SK-N-DZ (cell line): Measurements from ENCODE around the gene MCIDAS. TPM values are rescaled to one million over a fixed set of nuclear protein-coding genes. Genes with fewer than 3 reads are reported as not detected.

Experiments used
- DNase-seq: peaks from one replicate; pipeline ENCODE4 v3.0.0-alpha.2; 2015; ENCODE audit warnings: low spot score
- polyA plus RNA-seq, 2 experiments: library from polyadenylated mRNA; depleted of rRNA; stranded (reverse); fragments of >200 nt; gene quantifications; 2 replicates each; pipeline ENCODE4 v1.2.3, GENCODE V29; 2014

Gene MCIDAS
- 0.60 TPM in 1 of 2 replicates, not detected in the other for polyA plus RNA-seq (2014; cell fraction: cytosol; rRNA removed)
- polyA plus RNA-seq (2014; cell fraction: nucleus; rRNA removed), result 0.33 and 0.83 TPM in 2 replicates

GRCh38 chr5:55226934-55227663 is at the start of gene MCIDAS:
Gene MCIDAS, minus strand, starts transcription at chr5:55227315. Its CDS starts 177 bp downstream, at chr5:55227138.
- DNase-seq, result peak; percentile 53

DNA sequence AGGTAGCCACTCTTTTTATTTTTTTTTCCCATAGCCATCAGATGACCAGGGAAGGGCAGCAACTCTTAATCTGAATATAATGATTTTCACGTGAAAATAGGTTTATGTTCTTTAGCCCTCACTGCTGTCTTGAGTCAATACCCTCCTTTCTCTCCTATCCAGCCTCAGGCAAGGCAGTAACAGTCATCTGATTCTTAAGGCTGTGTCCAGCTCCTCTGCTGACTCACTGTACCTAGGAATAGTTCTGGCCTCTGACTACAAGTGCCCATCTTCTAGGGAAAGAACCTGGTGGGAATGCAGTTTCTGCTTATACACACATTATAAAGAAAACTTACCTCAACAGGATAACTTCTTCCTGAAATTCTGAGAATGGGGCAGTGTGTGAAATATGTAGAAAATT is 49.7 kb upstream of the MCIDAS start:
- no peak for DNase-seq

- DNase-seq, result no peak
Observed at GRCh38 chr5:55258339-55258738, 31.2 kb upstream of the MCIDAS start.

GRCh38 chr5:55254802-55255201 is 27.7 kb upstream of the MCIDAS start:
- no peak for DNase-seq

- no peak for DNase-seq
Observed at GRCh38 chr5:55250064-55250463, 22.9 kb upstream of the MCIDAS start.

DNA sequence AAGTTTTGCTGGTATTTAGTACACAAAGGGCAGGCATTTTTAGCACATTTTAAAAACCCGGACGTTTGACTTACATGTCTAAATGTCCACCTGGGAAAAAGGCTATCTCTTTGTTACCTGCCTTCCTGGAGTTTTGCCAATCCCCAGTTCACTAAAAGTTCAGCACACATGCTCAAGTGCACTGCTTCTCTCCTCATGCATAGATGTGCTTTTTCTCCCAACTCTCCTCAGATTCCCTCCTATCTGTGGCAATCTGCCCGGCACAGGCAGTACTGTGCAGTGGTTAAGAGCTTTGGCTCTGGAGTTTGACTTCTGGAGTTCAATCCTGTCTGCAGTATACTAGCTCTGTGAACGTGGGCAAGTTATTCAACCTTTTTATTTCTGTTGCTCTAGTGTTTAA is 14.6 kb upstream of the MCIDAS start:
- no peak for DNase-seq

GRCh38 chr5:55236800-55237199 is 9.7 kb upstream of the MCIDAS start:
- no peak for DNase-seq

- no peak for DNase-seq
Observed at GRCh38 chr5:55234121-55234700, 7.1 kb upstream of the MCIDAS start.

DNA sequence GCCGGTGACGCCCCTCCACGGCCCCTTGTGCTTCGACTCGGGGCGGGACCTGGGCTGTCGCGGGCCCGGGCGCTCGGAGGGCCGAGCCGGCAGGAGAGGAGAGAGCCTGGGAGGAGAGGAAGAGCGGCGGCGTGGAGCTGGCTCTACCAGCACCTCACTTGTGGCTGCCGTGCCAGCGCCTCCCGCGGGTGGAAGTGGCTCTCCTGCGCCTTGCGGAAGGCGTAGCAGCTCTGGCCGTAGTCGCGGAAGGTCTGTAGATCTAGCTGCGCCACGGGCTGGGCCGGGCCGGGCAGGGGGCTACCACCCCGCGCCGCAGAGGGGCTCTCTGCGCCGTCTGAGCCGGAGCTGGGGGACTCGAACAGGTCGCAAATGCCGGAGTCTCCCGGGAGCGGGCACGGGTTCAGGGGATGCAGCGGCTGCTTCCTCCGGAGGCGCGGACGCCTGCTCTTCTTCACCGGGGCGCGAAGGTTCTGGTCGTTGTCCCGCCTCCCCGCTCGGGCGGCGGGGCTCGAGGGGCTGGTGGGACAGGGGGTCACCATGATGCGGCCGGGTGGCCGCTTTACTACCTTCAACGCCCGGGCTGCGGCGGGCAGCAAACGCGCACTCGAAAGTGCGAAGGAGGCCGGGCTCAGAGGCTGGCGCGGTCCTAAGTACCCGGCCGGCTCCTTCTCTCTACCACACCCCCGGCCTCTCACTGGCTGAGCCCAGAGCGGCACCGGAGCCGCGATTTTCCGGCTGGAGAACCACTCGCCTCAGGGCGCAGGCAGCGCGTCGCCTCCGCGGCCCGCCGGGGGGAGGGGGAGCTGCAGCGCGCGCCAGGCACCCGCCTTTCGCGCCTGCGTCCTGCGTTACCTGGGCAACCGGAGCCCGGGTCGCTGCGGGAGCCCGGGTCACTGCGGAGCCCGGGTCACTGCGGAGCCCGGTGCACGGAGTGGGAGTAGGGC is 6.1 kb upstream of the MCIDAS start, which contains the start of gene CCNO:
Gene CCNO (minus strand): TSS at position 624 of the 944 bp plus-strand sequence. CDS start 85 bp downstream, at position 539.
- DNase-seq, result peak; percentile 62

- no peak for DNase-seq
Observed at GRCh38 chr5:55232271-55232984, 5.3 kb upstream of the MCIDAS start.

- DNase-seq, result no peak
Observed at GRCh38 chr5:55231919-55232270, 4.8 kb upstream of the MCIDAS start.

GRCh38 chr5:55231029-55231918 is 4.2 kb upstream of the MCIDAS start:
- peak; percentile 52 for DNase-seq

- DNase-seq, result no peak
Observed at GRCh38 chr5:55230086-55230629, 3.0 kb upstream of the MCIDAS start.

DNA sequence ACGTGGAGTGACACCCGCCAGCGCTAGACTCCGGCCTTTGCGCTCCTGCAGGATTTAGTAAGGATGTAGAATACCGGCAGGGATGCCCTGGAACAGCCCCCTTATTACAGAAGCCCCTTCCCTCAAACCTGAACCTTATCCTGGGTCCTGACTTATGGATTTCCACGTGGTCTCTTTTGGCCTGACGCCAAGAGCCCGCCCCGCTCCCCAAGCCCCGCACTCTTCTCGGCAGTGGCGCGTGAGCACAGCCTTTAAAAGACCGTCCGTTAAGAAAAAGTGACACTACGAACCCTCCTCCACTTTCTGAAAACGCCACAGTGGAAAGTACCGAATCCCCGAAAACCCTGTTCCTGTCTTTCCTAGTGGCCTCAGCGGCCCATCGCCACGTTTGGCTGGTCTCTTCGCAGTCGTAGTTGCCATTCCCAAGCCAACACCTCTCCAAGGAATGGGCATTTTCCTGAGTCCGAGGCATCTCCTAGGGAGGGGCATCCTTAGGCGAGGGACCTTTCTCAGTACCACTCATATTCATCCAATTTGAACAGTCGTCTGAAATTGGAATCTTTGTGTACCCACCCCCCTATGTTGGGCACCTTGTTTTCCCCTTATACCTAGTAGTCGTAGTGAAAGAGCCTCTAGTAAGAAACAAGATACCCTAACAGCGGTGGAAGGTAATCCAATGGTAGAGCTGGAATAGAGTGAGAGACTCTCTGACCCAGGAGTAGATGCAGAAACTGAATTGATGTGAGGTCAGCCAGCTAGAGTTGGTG is 732 bp upstream of the MCIDAS start:
- DNase-seq, result no peak

GRCh38 chr5:55226027-55226933 is 835 bp downstream of the MCIDAS start:
- DNase-seq, result peak; percentile 83

DNA sequence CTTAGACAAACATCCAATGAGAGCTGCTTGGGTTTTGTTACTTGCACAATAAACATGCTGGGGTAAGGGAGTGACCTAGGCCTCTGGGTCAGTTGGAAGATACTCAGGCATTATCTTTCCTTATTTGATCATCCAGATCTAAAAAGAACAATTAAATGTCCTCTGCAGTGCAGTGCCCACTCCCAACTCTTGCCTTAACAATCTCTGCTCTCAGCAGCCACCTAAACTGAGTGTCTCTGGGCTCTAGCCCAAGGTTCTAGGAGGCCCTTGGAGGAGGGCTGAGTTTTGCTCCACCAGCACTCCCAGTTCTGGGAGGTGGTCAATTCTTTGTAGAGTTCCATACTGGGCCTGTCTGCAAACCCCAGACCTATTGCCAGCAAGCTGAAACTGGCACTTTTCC is 1.8 kb downstream of the MCIDAS start:
- DNase-seq, result no peak

DNA sequence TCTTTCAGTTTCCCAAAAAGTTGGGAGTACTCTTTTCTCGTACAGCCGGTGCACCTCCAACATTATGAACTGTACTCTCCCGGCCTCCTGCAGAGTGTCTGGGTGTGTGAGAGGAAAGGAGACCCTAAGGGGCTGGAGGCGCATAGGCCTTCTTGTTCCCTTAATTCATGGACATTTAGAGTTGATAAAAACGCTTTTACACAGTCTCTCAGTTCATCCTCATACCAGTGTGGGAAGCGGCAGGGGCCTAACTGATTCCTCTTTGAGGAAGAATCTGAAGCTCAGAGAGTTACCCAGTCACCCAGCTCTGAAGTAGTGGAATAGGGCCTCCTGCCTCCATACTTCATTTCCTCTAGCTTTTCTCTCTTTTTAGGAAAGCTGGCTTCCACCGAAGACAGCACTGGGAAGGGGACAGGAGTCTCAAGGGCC is 3.3 kb downstream of the MCIDAS start:
- DNase-seq, result no peak
